IMR-90 (cell line): ENCODE data around the gene MEN1. TPM values are rescaled to one million over a fixed set of nuclear protein-coding genes. Genes with fewer than 3 reads are reported as not detected.

ENCODE experiments used
- ATAC-seq: fragments of 200-7000 bp; cut with Tn5 transposase; 2 replicates; pipeline ENCODE4 v1.9.1; 2020; ENCODE audit warnings: low read depth, mild to moderate bottlenecking, moderate library complexity
- BruUV-seq: library from RNA; stranded (reverse); fragments of 400-500 nt; replicated peaks from 2 replicates; lab custom pipeline; 2021; lab: Mats Ljungman, UMichigan
- CTCF ChIA-PET: fragments of 300-600 bp; formaldehyde crosslinking; extraction: SDS; loops from one replicate; lab custom pipeline; 2021; ENCODE audit warnings: antibody characterized with exemption; lab: Yijun Ruan, JAX
- POLR2A ChIA-PET: fragments of 300-600 bp; sonication (Branson Sonifier 250); formaldehyde crosslinking; loops from one replicate; lab custom pipeline; 2022; ENCODE audit warnings: antibody characterized with exemption; ENCODE audit not compliant: unreplicated experiment; lab: Charles Lee
- DNase-seq: peaks from one replicate; pipeline ENCODE4 v3.0.0; 2013
- H2AFZ ChIP-seq: replicated peaks from 2 replicates; pipeline ENCODE3; 2013; ENCODE audit warnings: low read length, mild to moderate bottlenecking; ENCODE audit not compliant: poor library complexity
- H2AK5ac ChIP-seq: 2 replicates; pipeline ENCODE4 v1.6.1; 2013; ENCODE audit warnings: low read depth, low read length, inconsistent platforms
- H2AK9ac ChIP-seq: replicated peaks from 2 replicates; pipeline ENCODE3; 2013; ENCODE audit warnings: mild to moderate bottlenecking, low read depth, low read length, moderate library complexity; ENCODE audit not compliant: poor library complexity
- H2BK120ac ChIP-seq: 2 replicates; pipeline ENCODE4 v1.6.1; 2013; ENCODE audit warnings: low read depth, low read length, inconsistent platforms
- H2BK15ac ChIP-seq: 3 replicates; pipeline ENCODE4 v1.6.1; 2013; ENCODE audit warnings: low read depth, low read length, inconsistent platforms
- H2BK20ac ChIP-seq: 2 replicates; pipeline ENCODE4 v1.6.1; 2013; ENCODE audit warnings: low read depth, mild to moderate bottlenecking, inconsistent platforms, low read length, moderate library complexity
- H2BK5ac ChIP-seq: 2 replicates; pipeline ENCODE4 v1.6.1; 2013; ENCODE audit warnings: mild to moderate bottlenecking, low read depth, low read length, inconsistent platforms; ENCODE audit not compliant: poor library complexity, severe bottlenecking
- H3K14ac ChIP-seq: replicated peaks from 2 replicates; pipeline ENCODE4 v1.6.1; 2013; ENCODE audit warnings: low read depth, low read length, inconsistent platforms
- H3K18ac ChIP-seq: 2 replicates; pipeline ENCODE4 v1.6.1; 2013; ENCODE audit warnings: low read depth, low read length, control low read depth
- H3K23ac ChIP-seq: 2 replicates; pipeline ENCODE4 v1.6.1; 2013; ENCODE audit warnings: low read depth, low read length, inconsistent platforms
- H3K27ac ChIP-seq: 2 replicates; pipeline ENCODE4 v1.5.1; 2013; ENCODE audit warnings: mild to moderate bottlenecking, control low read depth, low read length; ENCODE audit not compliant: insufficient read depth
- H3K27me3 ChIP-seq: 2 replicates; pipeline ENCODE4 v1.6.1; 2013; ENCODE audit warnings: low read length; ENCODE audit not compliant: control insufficient read depth, insufficient read depth
- H3K36me3 ChIP-seq: 2 replicates; pipeline ENCODE4 v1.6.1; 2013; ENCODE audit warnings: low read length, mixed read lengths; ENCODE audit not compliant: control insufficient read depth, insufficient read depth
- H3K4ac ChIP-seq: 2 replicates; pipeline ENCODE4 v1.6.1; 2013; ENCODE audit warnings: low read depth, low read length, inconsistent platforms
- H3K4me1 ChIP-seq: 2 replicates; pipeline ENCODE4 v1.6.1; 2013; ENCODE audit warnings: low read length, mixed read lengths; ENCODE audit not compliant: control insufficient read depth, insufficient read depth
- H3K4me2 ChIP-seq: 2 replicates; pipeline ENCODE4 v1.6.1; 2013; ENCODE audit warnings: low read depth, mild to moderate bottlenecking, control low read depth, low read length, moderate library complexity
- H3K4me3 ChIP-seq: 2 replicates; pipeline ENCODE4 v1.5.1; 2013; ENCODE audit warnings: low read depth, mild to moderate bottlenecking, control low read depth, low read length, moderate library complexity; ENCODE audit not compliant: insufficient read depth
- H3K56ac ChIP-seq: 2 replicates; pipeline ENCODE4 v1.6.1; 2013; ENCODE audit warnings: low read length, inconsistent platforms; ENCODE audit not compliant: insufficient read depth; ENCODE audit errors: extremely low read depth
- H3K79me1 ChIP-seq, 2 experiments: 2 replicates each; pipeline ENCODE4 v1.6.1; 2013; ENCODE audit warnings: low read length in 2 of 2, inconsistent platforms in 1 of 2, low read depth in 1 of 2
- H3K9ac ChIP-seq: 2 replicates; pipeline ENCODE4 v1.6.1; 2013; ENCODE audit warnings: low read depth, low read length, control low read depth
- H3K9me1 ChIP-seq: 2 replicates; pipeline ENCODE4 v1.6.1; 2013; ENCODE audit warnings: low read length, inconsistent platforms; ENCODE audit not compliant: insufficient read depth
- H3K9me3 ChIP-seq: 2 replicates; pipeline ENCODE4 v1.6.1; 2013; ENCODE audit warnings: low read length; ENCODE audit not compliant: control insufficient read depth, insufficient read depth
- H4K20me1 ChIP-seq: 2 replicates; pipeline ENCODE4 v1.6.1; 2013; ENCODE audit warnings: low read length, inconsistent platforms; ENCODE audit not compliant: insufficient read depth
- H4K5ac ChIP-seq: 2 replicates; pipeline ENCODE4 v1.6.1; 2013; ENCODE audit warnings: mild to moderate bottlenecking, low read depth, low read length, control low read depth
- H4K8ac ChIP-seq, 2 experiments: 2 replicates each; pipeline ENCODE4 v1.6.1; 2013; ENCODE audit warnings: low read depth in 2 of 2, low read length in 2 of 2, control low read depth in 1 of 2, inconsistent platforms in 1 of 2
- H4K91ac ChIP-seq: 2 replicates; pipeline ENCODE4 v1.6.1; 2013; ENCODE audit warnings: low read depth, low read length, inconsistent platforms; ENCODE audit not compliant: insufficient read depth
- CHD1 ChIP-seq: IDR thresholded peaks from 2 replicates; pipeline ENCODE4 v1.6.1; 2012; ENCODE audit warnings: low read depth, low read length, improper control_type of control experiment
- SMC3 ChIP-seq: fragments of 150-350 bp; IDR thresholded peaks from 2 replicates; pipeline ENCODE4 v1.6.1; 2016; ENCODE audit warnings: low read depth, mild to moderate bottlenecking, antibody characterized with exemption, low read length, moderate library complexity
- WGBS, 2 experiments: methylation state at CpG; one replicate each; pipeline versions ENCODE4 v1.1.5 to v1.1.7; 2013; ENCODE audit warnings: missing lambda C conversion rate in 2 of 2; ENCODE audit not compliant: insufficient read length in 1 of 2; ENCODE audit errors: extremely low coverage in 2 of 2; 5-methylcytosine and 5-hydroxymethylcytosine counted together
- dilution Hi-C: fragments of 300-500 bp; cut with HindIII; formaldehyde crosslinking; loops from one replicate; pipeline ENCODE4 v1.14.3; 2018; ENCODE audit warnings: low sequenced_read_pairs; ENCODE audit not compliant: unreplicated experiment
- in situ Hi-C: fragments of 300-500 bp; cut with MboI; formaldehyde crosslinking; loops from 3 replicates; pipeline ENCODE4 v1.14.3; 2019; ENCODE audit warnings: low sequenced_read_pairs, inconsistent platforms, mixed read lengths
- intact Hi-C: fragments of 100-400 bp; cut with micrococcal nuclease; formaldehyde crosslinking; loops from 2 replicates; pipeline ENCODE4 v1.10.0; 2022
- polyA plus RNA-seq, 3 experiments: library from polyadenylated mRNA; depleted of rRNA; stranded (reverse); fragments of >200 nt; gene quantifications; 2 replicates each; pipeline ENCODE4 v1.2.3, GENCODE V29; 2012; ENCODE audit warnings: low replicate concordance in 1 of 3
- total RNA-seq: library from RNA; depleted of rRNA; stranded (reverse); fragments of >200 nt; gene quantifications from 2 replicates; pipeline ENCODE4 v1.2.3, GENCODE V29; 2012
- TF ChIP-seq, protein P1 (sequence below): fragments of 150-350 bp; IDR thresholded peaks from 2 replicates; pipeline ENCODE4 v1.6.1; 2017; ENCODE audit warnings: mild to moderate bottlenecking, antibody characterized with exemption, low read length, low read depth
- TF ChIP-seq, protein P2 (sequence below): conservative IDR thresholded peaks from 2 replicates; pipeline ENCODE4 v1.5.1; 2012; ENCODE audit warnings: mild to moderate bottlenecking, low read depth, low read length, improper control_type of control experiment

Gene MEN1
- total and polyA plus RNA-seq, 2 of the 4 experiments (the other 2 are of a cell fraction): 8.8 to 35.7 TPM

DNA sequence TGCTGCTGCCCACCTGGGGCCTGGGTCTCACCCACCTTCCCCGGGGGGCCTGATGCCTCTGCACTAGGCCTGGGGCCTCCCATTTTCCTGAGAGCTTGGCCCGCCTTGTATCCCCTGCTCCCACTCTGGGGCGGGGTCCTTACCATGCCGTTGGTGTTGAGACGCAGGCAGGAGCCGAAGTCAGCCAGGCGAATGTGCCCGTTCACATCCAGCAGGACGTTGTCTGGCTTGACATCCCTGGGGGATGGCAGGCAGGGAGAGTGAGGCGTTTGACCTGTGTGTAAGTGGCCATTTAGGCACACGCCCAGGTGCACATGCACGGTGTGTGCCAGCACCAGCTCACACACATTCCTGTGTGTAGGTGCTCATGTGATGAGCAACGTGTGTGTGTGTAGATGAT, 29.0 kb upstream of the MEN1 start:
- Histone ChIP-seq H4K20me1 (no peaks in the 10 kb centered on the region), H4K8ac (no peak overlapping the region), H3K23ac (no peak overlapping the region), H3K27me3 (no peaks in the 10 kb centered on the region), H2BK120ac (no peak overlapping the region), H3K4ac (no peak overlapping the region), H2BK5ac (no peak overlapping the region), H3K9ac (no peak overlapping the region), H3K4me3 (no peak overlapping the region), H2AK5ac (no peak overlapping the region; the same call in 1 of the 2 replicates), H2BK20ac (no peak overlapping the region), H2AFZ (no peak overlapping the region), H4K91ac (no peak overlapping the region), H2BK15ac (no peak overlapping the region), H3K27ac (no peak overlapping the region), H3K14ac (no peak overlapping the region), H2AK9ac (no peak overlapping the region), H3K36me3 (no peaks in the 10 kb centered on the region), H4K5ac (no peak overlapping the region), H3K9me1 (no peaks in the 10 kb centered on the region), H3K79me1 (no peaks in the 10 kb centered on the region), H3K4me1 (peaks cover 6% of the 10 kb centered on the region), H3K4me2 (no peak overlapping the region), H3K56ac (no peak overlapping the region), H3K9me3 (no peaks in the 10 kb centered on the region), H3K18ac (no peak overlapping the region)
- CTCF ChIA-PET: no interaction called here
- no peak for DNase-seq
- in situ Hi-C loops: no loop called here
- POLR2A ChIA-PET: no interaction called here
- no TSS peak for BruUV-seq
- TF ChIP-seq, protein P1, sequence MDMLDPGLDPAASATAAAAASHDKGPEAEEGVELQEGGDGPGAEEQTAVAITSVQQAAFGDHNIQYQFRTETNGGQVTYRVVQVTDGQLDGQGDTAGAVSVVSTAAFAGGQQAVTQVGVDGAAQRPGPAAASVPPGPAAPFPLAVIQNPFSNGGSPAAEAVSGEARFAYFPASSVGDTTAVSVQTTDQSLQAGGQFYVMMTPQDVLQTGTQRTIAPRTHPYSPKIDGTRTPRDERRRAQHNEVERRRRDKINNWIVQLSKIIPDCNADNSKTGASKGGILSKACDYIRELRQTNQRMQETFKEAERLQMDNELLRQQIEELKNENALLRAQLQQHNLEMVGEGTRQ: no peak
- TF ChIP-seq, protein P2, sequence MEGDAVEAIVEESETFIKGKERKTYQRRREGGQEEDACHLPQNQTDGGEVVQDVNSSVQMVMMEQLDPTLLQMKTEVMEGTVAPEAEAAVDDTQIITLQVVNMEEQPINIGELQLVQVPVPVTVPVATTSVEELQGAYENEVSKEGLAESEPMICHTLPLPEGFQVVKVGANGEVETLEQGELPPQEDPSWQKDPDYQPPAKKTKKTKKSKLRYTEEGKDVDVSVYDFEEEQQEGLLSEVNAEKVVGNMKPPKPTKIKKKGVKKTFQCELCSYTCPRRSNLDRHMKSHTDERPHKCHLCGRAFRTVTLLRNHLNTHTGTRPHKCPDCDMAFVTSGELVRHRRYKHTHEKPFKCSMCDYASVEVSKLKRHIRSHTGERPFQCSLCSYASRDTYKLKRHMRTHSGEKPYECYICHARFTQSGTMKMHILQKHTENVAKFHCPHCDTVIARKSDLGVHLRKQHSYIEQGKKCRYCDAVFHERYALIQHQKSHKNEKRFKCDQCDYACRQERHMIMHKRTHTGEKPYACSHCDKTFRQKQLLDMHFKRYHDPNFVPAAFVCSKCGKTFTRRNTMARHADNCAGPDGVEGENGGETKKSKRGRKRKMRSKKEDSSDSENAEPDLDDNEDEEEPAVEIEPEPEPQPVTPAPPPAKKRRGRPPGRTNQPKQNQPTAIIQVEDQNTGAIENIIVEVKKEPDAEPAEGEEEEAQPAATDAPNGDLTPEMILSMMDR: no peak
- no peak for TF ChIP-seq SMC3
- no peak for TF ChIP-seq CHD1
- intact Hi-C loops: no loop called here
- 73% methylated on average over 5 of the region's 13 CpGs; no CpG with 5 or more reads in 1 of the 2 experiments for WGBS, 2 experiments
- dilution Hi-C loops: no loop called here
- ATAC-seq: no peak
